Peyer's patch (tissue), 4 donors: Measurements from ENCODE around the gene OR4F15. TPM values are rescaled to one million over a fixed set of nuclear protein-coding genes. Genes with fewer than 3 reads are reported as not detected.

Experiments used
- DNase-seq, 3 donors: peaks; one replicate each; pipeline ENCODE4 v3.0.0-alpha.2; 2017 to 2019
- H3K27ac ChIP-seq, 4 donors: fragments of 200-600 bp; sonication (generic); one replicate each; pipeline ENCODE4 v1.5.1; 2016 to 2019
- H3K27me3 ChIP-seq, 2 donors: fragments of 200-600 bp; sonication (generic); one replicate each; pipeline ENCODE4 v1.5.1; 2019
- H3K36me3 ChIP-seq, 3 donors: fragments of 200-600 bp; sonication (generic); one replicate each; pipeline ENCODE4 v1.5.1; 2016 to 2019
- H3K4me1 ChIP-seq, 4 donors: fragments of 200-600 bp; sonication (generic); one replicate each; pipeline ENCODE4 v1.5.1; 2016 to 2019
- H3K4me3 ChIP-seq, 4 donors: fragments of 200-600 bp; sonication (generic); 1 replicate in 3 of 4; 2 replicates in 1 of 4; pipeline ENCODE4 v1.5.1; 2016 to 2019; ENCODE audit warnings: mild to moderate bottlenecking in 1 of 4
- H3K9me3 ChIP-seq, 4 donors: fragments of 200-600 bp; sonication (generic); one replicate each; pipeline ENCODE4 v1.5.1; 2016 to 2019; ENCODE audit warnings: mild to moderate bottlenecking in 1 of 4
- CTCF ChIP-seq, 6 experiments: fragments of 450-650 bp in 4 of 6; fragments of 200-600 bp in 2 of 6; sonication (generic) in 1 of 6; IDR thresholded peaks; one replicate each; pipeline ENCODE4 v1.5.1; 2017 to 2019; ENCODE audit warnings: antibody characterized with exemption in 6 of 6, mild to moderate bottlenecking in 3 of 6, moderate library complexity in 1 of 6
- POLR2A ChIP-seq, 2 donors: fragments of 450-650 bp; IDR thresholded peaks; one replicate each; pipeline ENCODE4 v1.5.1; 2017; ENCODE audit warnings: antibody characterized with exemption in 2 of 2, mild to moderate bottlenecking in 2 of 2, moderate library complexity in 2 of 2
- small RNA-seq, 2 donors: library from RNA; depleted of rRNA; stranded (forward); fragments of <200 nt; gene quantifications; one replicate each; pipeline ENCODE3, GENCODE V24; 2016
- total RNA-seq, 4 donors: library from RNA; depleted of rRNA; stranded (reverse); fragments of >200 nt; gene quantifications; one replicate each; pipeline ENCODE4 v1.1.0, GENCODE V29; 2016

Gene OR4F15
- total RNA-seq, 4 donors from 2014 or later, result not detected

GRCh38 chr15:101841656-101842055 lies 29.7 kb downstream of the OR4F15 start:
- Histone ChIP-seq H3K27me3 (no peaks in the 10 kb centered on the region), H3K36me3 (no peaks in the 10 kb centered on the region), H3K27ac (no peak overlapping the region), H3K4me3 (no peak overlapping the region), H3K9me3 (no peaks in the 10 kb centered on the region), H3K4me1 (no peaks in the 10 kb centered on the region)
- TF ChIP-seq CTCF (IDR thresholded peaks at IDR 0.05), result no peak
- no peak for TF ChIP-seq POLR2A (IDR thresholded peaks at IDR 0.05)
- no peak for DNase-seq

GRCh38 chr15:101844916-101845315 lies 32.9 kb downstream of the OR4F15 start:
- H3K27me3 ChIP-seq, result no peaks in the 10 kb centered on the region
- H3K27ac ChIP-seq, result no peak overlapping the region
- DNase-seq, result no peak
- no peaks in the 10 kb centered on the region for H3K36me3 ChIP-seq
- H3K4me3 ChIP-seq, result no peak overlapping the region
- no peaks in the 10 kb centered on the region for H3K4me1 ChIP-seq
- TF ChIP-seq POLR2A (IDR thresholded peaks at IDR 0.05), result no peak
- TF ChIP-seq CTCF (IDR thresholded peaks at IDR 0.05), result no peak
- no peaks in the 10 kb centered on the region for H3K9me3 ChIP-seq

GRCh38 chr15:101852356-101852755 lies 40.4 kb downstream of the OR4F15 start:
- no peaks in the 10 kb centered on the region for H3K9me3 ChIP-seq
- no peaks in the 10 kb centered on the region for H3K27me3 ChIP-seq
- no peak for DNase-seq
- TF ChIP-seq POLR2A (IDR thresholded peaks at IDR 0.05) (no peak), CTCF (IDR thresholded peaks at IDR 0.05) (no peak)
- no peak overlapping the region for H3K27ac ChIP-seq
- no peak overlapping the region for H3K4me3 ChIP-seq
- no peaks in the 10 kb centered on the region for H3K36me3 ChIP-seq
- H3K4me1 ChIP-seq, result no peaks in the 10 kb centered on the region

Small RNA genes within 50 kb of the gene (small RNA-seq; reads per million reads assigned to genes)
- 0 reads per million in 2 donors for gene RN7SL209P

Other genes with a start within 250 kb of the OR4F15 start
- 10 to 100 TPM; 20.8 to 99.9 (median 28.5) TPM for gene TM2D3, start 159.8 kb upstream of the OR4F15 start, total RNA-seq
- 10 to 100 TPM in 3 of 4 donors, 1 to 10 TPM in 1; 7.7 to 36.3 (median 19.9) TPM for gene TARS3, start 87.7 kb upstream of the OR4F15 start, total RNA-seq
- gene OR4F6, start 8.7 kb upstream of the OR4F15 start, total RNA-seq, result not detected